GOT3 (cell line): ENCODE data around the gene AP5M1.
A peak's percentile ranks its signal among the peaks of the same experiment; 100 is the strongest.
"Not testable (repeated sequence)": the region's sequence is repeated elsewhere in the genome, so short reads cannot be mapped to it uniquely, and the experiment has no call there.

Experiments used
- DNase-seq: peaks from one replicate; lab custom pipeline; 2025; ENCODE audit warnings: mixed read lengths; lab: John Stamatoyannopoulos, UW

AP5M1 gene, protein sequence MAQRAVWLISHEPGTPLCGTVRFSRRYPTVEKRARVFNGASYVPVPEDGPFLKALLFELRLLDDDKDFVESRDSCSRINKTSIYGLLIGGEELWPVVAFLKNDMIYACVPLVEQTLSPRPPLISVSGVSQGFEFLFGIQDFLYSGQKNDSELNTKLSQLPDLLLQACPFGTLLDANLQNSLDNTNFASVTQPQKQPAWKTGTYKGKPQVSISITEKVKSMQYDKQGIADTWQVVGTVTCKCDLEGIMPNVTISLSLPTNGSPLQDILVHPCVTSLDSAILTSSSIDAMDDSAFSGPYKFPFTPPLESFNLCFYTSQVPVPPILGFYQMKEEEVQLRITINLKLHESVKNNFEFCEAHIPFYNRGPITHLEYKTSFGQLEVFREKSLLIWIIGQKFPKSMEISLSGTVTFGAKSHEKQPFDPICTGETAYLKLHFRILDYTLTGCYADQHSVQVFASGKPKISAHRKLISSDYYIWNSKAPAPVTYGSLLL

DNA sequence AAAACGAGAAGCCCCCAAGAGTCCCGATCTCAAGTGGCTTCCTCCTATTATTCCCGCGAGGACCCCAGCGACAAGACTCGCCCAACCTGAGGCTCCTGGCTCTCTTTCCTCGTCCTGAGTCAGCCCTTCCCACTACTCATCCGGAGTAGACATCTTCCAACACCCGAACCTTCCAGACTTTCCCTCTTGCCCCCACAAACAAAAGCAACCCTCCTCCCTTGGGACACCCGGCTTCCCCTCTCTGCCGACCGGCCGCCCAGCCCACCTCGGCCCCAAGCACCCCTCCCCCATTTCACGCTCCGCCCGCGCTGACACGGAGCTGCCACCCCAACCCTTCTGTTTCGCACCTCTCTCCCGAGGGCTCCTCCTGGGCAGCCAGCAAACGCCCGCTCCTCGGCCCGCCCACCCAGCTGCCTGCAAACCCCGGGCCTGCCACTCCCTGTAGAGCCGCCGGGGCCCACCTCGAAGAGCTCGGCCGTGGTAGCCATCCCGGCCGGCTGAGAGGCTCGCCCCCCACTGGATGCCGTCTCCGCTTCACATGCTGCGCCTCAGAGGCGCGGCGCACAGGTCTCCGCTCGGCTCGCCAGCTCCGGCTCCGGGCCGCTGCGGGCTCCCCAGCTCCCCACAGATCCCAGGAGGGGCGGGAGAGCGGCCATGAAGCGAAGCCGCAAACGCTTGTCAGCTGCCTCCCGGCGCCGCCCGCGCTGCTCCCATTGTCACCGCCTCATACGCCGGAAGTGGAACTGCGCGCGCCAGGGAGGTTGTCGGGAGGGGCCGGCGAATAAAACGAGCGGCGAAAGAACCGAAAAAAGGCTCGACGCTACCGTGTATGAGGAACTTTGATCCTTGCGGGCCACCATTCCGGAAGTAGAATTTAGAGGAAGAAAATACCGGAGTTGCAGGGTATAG, at the start of gene AP5M1, which contains the start of gene EXOC5:
Gene AP5M1, plus strand, starts transcription at position 811 of the 909 bp plus-strand sequence. CDS start 344 bp downstream, outside the sequence.
Gene EXOC5, minus strand, starts transcription at position 745 of the 909 bp plus-strand sequence. Its CDS starts 257 bp downstream, at position 488.
- DNase-seq, result peak; percentile 20

DNA sequence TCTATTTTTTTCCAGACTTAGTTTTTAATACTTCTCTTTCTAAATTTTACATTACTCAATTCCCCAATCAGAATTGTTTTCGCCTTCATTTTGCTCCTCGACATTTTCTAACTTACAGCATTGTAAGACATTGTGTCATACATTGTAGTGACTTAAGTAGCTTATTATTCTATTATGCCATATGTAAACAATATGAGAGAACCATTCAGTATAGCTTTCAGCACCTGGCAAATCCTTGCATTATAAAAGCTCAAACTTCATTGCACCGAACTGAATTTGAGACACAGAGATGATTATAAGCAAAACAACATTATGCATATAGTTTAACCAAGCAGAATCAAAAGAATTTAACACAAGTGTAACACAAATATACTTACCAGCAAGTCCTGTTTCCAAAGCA, 46.8 kb upstream of the AP5M1 start:
- DNase-seq, result no peak

DNA sequence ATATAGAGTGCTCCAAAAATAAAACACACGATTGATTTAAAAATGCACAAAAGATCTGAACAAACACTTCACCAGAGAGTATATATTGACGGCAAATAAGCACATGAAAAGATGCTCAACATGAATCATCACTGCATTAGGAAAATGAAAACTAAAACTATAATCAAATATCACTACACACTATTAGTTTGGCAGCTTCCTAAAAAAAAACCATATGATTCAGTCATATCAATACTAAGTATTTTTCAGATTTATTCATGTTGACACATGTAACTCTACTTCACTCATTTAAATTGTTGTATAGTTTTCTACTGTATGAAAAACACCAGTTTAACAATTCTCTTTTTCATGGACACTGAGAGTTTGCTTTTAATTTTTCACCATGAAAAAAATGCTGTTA, 41.7 kb upstream of the AP5M1 start:
- DNase-seq, result no peak

DNA sequence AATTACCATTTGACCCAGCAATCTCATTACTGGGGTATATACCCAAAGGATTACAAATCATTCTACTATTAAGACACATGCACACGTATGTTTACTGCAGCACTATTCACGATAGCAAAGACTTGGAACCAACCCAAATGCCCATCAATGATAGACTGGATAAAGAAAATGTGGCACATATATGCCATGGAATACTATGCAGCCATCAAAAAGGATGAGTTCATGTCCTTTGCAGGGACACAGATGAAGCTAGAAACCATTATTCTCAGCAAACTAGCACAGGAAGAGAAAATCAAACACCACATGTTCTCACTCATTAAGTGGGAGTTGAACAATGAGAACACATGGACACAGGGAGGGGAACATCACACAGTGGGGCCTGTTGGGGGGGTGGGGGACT, 40.5 kb upstream of the AP5M1 start:
- not testable (repeated sequence) for DNase-seq

DNA sequence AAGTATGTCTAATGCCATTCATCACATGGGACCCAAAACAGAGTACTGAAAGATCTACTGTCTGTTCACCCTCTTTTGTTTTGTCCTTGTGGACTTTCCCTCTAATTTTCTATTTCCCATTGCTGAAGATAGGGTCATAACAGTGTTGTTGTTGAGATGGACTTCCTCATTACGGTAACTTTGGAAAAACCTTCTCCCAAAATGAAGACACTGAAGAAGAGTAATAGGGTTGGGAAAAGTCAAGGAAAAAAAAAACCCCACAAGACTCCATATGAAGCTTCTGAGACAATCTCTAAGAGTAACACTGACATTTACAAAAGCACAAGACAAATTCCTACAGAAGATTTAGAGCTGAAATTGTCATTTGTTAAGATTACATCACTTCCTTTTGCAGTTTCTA, 36.8 kb upstream of the AP5M1 start:
- no peak for DNase-seq

DNA sequence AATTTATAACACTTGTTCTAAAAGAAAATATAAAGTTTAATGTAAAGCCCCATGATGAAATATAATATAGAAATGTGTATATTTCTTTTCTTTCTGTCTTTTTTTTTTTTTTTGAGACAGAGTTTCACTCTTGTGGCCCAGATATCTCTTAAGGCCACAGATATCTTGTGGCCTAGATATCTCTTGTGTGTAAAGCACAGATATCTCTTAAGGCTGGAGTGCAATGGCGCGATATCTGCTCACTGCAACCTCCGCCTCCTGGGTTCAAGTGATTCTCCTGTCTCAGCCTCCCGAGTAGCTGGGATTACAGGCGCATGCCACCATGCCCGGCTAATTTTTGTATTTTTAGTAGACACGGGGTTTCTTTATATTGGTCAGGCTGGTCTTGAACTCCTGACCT, 28.7 kb upstream of the AP5M1 start:
- DNase-seq, result not testable (repeated sequence)

DNA sequence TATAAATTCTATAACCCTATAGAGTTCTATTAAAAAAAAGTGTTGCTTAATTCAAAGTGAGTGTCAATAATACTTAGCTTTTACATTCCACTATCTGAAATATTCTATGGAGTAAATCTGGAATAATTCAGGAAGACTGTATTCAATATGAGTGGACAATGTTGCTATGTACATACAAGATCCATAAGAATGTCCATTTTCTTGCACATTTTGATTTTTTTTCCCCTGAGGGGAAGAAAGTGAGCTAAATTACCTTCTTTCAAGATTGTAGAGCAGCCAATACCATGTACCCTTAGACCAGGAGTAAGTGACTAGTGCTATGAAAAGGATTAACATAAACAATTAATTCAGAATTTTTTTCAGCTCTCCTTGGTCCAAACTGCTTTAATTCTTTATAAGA, 25.5 kb upstream of the AP5M1 start:
- DNase-seq, result no peak

DNA sequence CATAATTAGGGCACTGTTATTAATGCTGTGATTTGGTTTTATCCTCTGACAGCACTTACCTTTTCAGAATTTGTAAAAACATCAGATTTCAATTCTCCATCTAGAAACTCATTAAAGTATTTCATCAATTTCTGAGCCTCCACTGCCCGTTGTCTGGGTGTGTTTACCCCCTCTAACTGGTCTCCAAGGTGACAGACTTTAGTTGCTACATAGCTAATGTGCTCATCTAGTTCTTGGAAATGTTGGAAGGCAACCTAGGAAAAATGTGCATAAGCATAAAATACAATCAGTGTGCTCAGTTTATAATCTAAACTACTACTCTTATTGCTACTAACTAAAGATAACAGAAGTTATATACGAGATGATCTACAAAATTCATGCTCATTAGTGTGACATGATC, 24.7 kb upstream of the AP5M1 start:
- DNase-seq, result no peak

DNA sequence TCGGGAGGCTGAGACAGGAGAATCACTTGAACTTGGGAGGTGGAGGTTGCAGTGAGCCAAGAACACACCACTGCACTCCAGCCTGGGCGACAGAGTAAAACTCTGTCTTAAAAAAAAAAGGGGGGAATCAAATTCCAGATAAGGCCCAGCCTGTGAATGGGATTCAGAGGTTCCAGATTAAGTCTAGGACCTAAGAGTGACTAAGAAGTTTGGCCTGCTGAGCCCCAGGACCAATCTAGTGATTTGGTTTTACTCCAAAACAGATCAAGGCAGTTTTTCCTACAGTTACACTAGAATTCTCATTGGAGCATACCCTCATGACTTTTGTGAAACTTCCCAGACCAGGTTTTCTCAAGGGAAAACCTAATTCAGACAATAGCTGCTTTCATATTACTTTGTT, 22.8 kb upstream of the AP5M1 start:
- no peak for DNase-seq

DNA sequence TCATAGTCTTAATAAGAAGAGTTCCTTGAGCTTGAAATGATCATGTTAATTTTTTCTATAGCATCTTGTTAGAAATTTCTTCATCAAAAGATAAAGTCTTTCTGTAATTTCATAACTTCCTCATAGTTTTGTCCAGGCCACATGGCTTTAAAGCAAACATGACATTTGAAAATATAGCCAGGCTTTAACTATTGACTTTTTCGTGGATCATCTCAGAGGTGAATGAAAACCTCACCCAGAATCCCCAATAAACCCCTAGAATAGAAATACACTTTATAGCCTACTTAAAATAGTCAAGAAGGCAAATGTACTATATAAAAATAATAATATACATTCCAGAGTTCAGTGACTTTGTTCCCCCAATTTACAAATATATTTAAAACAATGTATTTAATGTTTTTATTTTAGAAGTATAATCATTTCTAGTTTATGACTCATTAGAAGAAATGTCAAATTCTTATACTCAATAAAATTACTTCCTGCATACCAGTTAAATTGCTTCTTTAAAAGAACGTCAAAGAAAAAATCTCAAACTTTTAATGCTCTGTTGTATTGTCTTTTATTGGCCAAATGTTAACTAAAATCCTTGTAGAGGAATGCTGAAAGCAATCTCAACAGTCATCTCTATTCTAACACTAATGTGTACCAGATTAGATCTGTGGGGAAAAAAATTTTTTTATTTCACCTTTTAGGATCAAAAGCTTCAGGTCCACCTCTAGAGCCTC, 21.7 kb upstream of the AP5M1 start:
- no peak for DNase-seq

DNA sequence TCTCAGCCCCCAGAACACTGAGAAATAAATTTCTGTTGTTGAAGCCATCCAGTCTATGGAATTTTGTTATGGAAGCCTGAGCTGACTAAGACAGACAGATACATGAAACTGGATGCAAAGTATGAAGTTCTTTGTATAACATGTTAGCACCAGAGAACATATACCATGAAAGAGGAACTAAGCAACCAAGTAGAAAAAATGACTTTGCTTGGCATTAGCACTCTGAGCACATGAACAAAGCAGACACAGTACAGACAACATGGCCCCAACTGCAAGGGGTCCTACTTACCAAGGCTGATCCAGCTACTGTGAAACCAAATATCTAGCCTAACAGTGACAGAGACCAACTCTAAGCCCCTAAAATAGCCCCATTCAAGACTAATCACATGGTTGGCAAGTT, 13.9 kb upstream of the AP5M1 start:
- no peak for DNase-seq

DNA sequence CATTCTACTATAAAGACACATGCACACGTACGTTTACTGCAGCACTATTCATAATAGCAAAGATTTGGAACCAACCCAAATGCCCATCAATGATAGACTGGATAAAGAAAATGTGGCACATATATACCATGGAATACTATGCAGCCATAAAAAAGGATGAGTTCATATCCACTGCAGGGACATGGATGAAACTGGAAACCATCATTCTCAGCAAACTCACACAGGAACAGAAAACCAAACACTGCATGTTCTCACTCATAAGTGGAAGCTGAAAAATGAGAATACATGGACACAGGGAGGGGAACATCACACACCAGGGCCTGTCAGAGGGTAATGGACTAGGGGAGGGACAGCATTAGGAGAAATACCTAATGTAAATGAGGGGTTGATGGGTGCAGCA, 10.6 kb upstream of the AP5M1 start:
- not testable (repeated sequence) for DNase-seq

DNA sequence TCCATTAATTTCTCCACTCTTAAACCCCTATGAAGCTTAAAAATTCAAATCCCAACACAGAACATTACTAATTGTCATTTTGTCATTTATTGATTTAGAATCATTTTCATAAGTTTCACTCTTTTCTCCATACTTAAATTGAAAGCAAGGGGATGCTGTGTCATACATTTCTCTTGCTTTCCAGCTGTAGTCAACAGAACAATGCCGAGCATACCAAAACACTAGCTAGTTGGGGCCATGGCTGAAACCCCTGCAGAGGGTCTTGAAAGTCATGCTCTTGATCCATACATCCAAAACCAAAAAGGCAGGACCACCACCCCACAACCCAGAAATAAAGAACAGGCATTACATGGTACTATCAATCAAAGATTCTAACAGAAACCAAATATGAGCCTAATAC, 9.1 kb upstream of the AP5M1 start:
- no peak for DNase-seq

DNA sequence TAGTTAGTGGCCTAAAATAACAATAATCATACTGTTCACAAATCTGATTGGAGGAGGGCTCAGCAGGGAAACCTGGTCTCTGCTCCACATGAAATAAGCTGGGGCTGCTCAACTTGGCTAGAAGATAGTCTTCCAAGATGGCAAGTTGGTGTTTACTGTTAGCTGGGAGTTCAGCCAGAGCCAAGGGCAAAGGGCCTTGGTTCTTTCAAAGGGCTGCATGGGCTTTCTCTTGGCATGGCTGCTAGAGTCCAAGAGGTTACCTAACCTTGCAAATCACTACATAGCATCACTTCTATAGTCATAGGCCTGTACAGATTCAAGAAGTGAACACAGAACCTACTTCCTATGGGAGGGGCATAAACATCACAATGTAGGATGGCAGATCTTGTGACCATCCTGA, 7.2 kb upstream of the AP5M1 start:
- no peak for DNase-seq

DNA sequence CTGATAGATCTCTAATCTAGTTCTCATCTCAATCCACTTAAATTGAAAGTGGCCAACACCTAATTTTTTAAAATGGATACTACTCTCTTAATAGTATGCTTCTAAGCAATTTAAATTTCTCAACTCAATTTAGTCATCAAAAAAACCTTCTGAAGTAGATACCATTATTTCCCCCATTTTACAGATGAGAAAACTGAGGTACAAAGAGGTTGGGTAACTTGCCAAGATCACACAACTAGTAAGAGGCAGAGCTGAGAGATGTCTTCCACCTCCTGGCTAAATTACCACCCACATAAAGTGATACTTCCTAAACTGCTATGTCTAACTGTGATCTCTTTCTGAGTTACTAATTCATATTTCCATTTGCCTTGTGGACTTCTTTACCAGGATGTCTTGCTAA, 6.7 kb upstream of the AP5M1 start:
- no peak for DNase-seq

DNA sequence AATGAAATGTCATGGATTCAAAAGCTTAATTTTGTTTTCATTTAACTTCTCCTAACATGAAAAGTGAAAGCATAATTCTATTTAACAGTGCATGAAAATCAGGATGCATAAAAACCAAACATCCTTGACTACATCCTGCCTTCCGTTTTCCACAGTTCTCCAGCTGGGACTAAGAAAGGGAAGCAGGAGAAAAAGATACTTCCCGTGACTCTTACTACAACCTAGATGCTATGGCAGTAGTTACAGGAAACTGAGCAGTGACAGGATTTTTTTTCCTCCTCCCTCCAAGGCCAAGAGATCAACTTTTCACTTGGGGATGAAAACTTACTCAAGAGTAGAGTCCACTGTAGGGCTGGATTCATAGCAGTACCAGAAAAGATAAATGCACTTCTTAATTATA, 2.7 kb upstream of the AP5M1 start:
- DNase-seq, result no peak

DNA sequence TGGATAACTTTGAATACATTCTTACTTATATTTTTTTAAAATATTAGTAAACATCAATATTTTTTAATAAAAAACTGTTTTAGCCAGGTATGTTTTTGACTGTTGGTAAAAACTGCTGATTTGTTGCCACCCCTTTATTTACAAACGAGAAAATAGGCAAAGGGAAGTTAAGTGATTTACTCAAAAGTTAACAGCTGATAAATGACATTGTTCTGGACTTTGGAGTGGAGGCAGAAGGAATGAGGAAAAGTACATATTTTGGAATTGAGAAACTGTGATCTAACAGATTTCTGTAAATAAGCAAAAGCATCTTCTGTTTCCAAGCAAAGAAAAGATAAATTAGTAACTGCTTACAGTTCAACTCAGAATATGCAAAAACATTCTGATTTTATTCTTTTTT, 4.5 kb downstream of the AP5M1 start:
- DNase-seq, result no peak

DNA sequence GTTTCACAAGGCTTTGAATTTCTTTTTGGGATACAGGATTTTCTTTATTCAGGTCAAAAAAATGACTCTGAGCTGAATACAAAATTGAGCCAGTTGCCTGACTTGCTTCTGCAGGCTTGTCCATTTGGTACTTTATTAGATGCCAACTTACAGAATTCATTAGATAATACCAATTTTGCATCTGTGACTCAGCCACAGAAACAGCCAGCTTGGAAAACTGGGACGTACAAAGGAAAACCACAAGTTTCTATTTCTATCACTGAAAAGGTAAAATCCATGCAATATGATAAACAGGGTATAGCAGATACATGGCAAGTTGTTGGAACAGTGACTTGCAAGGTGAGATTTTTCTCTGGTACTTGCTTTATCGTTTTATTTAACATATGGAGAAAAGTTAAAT, 5.8 kb downstream of the AP5M1 start:
- DNase-seq, result no peak

DNA sequence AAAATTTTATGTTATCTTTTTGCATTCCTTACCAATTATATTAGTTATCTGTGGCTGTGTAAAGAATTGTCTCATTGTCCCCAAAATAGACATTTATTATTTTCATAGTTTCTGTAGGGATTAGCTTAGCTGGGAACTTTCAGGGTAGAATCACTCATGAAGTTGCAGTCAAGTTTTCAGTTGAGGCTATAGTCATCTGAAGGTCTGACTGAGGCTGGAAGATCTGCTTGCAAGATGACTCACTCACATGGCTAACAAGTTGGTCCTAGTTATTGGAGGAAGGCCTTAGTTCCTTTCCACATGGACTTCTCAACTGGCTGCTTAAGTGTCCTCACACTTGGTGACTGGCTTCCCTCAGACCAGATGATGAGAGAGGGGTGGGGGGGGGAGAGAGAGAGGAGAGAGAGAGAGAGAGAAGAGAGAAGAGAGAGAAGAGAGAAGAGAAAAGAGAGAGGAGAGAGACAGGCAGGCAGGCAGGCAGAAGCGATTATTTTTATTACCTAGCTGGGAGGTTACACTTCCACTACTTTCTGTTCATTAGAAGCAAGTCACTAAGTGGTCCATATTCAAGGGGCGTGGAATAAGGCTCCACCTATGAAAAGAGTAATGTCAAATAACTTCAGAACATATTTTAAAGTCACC, 6.4 kb downstream of the AP5M1 start:
- no peak for DNase-seq

DNA sequence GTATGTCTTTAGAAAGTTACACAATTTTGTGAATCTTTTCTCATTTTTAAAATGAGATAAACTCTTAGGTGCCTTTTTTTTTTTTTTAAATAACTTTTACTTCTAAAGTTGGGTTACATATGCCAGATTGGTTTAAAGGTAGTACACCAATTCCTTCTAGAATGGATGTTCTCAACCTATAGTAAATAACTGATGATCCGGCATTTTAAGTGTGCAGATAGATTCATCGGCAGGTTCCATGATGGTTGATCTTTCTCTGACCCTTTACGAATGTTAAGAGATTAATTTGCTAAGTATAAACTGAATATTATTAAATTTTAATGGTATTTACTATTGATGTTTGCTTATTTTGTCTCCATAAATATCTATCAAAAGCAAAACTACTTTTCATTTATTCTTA, 8.3 kb downstream of the AP5M1 start:
- DNase-seq, result no peak

DNA sequence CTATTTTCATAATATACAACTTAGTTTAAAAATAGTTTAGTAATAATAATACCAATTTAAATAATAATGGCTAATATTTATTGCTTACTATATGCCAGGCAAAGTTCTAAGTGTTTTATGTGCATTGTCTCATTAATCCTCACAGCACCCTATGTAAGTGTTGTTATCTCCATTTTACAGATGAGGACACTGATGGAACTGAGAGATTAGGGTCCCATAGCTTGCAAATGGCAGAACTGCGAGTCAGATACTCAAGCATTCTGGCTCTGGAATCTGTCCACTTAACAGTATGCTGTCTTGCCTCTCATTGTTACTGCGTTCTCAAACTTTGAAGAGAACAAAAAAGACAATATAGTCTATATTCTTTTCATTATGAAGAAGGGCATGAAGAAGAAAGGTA, 19.0 kb downstream of the AP5M1 start:
- DNase-seq, result no peak

DNA sequence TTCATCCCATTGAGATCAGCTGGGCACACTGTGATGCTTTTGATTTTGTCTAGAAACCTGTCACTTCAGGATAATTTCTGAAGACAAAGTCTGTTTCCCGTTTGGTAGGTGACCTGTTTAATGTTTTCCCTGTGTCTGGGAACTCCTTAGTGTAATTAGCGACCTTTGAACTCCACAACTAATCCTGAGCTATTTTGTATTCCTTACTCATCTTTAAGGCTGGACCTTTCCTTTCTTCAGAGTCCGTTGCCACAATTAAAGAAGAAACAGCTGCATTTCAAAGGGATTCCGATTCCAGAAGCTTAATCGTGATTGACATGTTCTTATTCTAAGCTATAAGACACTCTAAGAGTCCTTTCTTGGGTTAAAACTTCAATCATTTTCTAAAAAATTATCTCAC, 22.0 kb downstream of the AP5M1 start:
- DNase-seq, result no peak
